HG02588 (cell line): ENCODE measurements around the gene ATP10A.
"Not testable (repeated sequence)": the region's sequence is repeated elsewhere in the genome, so short reads cannot be mapped to it uniquely, and the experiment has no call there.

Experiments used
- ATAC-seq: cut with Tn5 transposase; IDR thresholded peaks from one replicate; pipeline ENCODE4 v1.9.1; 2021; ENCODE audit warnings: mild to moderate bottlenecking, moderate library complexity; ENCODE audit not compliant: unreplicated experiment

ATP10A gene

DNA sequence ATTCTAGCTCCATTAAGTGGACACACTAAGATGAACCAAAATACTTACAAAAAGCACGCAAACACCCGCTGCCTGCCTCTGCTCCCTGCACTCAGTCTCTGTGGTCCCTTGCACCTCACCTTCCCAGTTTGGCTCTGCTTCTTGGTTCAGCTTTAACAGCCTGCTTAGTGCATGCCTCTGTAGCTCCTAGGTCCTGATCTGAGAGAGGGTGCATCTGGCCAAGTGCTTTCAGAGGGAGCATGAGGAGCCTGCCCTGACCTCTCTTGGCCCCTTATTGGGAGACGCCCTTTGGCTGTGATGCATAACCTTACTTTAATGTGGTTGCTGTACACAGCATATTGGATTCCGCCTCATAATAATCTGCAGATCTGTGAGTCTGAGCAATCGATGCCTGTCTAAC lies 21.2 kb upstream of the ATP10A start:
- no peak for ATAC-seq

GRCh38 chr15:25883463-25884259 lies 20.5 kb upstream of the ATP10A start:
- no peak for ATAC-seq

GRCh38 chr15:25882466-25882865 lies 19.3 kb upstream of the ATP10A start:
- no peak for ATAC-seq

DNA sequence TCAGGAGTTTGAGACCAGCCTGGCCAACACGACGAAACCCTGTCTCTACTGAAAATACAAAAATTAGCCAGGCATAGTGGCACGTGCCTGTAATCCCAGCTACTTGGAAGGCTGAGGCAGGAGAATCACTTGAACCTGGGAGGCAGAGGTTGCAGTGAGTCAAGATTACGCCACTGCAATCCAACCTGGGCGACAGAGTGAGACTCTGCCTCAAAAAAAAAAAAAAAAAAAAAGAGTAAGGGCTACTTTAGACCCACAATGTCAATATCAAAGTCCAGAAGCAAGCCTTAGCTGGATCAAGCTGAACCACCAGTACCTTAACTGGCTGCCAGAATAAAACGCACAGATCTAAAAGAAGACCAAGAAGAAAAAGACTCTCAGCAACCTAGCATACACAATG lies 17.8 kb upstream of the ATP10A start:
- ATAC-seq, result not testable (repeated sequence)

DNA sequence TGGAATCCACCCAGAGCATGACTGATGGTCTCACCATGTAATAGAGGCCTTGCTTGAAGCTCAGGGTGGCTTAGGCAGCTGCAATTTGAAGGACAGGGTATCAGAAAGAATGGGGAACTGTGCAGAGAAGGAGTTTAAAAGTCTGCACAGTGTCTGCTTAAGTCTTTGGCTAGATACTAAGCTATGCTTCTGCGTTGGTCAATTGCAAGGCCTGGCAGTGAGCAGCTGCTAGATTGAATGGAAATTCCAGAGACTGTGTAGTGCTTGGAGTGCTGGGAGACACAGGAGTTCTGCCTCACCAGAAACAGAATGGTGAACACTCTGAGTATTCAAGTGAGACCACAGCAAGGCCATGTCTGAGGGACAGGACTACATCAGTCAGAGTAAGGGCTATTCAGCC lies 17.3 kb upstream of the ATP10A start:
- ATAC-seq, result no peak

DNA sequence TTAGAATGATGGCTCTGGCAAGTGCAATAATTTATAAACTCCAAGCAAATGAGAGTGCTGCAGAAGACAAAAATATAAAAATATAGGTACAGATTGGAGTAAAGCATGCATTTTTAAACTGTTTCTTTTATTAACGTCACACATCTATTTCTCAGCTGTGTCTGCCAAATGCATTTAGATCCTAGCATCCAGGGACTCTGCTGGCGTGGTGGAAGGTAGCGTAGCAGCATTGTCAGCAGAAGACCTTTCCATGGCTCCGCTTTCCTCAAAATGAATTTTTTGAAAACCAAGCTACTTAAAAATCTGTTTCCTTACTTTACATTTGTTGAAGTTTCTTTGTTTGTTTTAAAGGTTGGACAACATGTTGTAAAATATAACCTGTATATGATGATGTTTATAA lies 16.3 kb upstream of the ATP10A start:
- no peak for ATAC-seq

- ATAC-seq, result no peak
These were observed 14.6 kb upstream of the ATP10A start for GRCh38 chr15:25877681-25878080.

DNA sequence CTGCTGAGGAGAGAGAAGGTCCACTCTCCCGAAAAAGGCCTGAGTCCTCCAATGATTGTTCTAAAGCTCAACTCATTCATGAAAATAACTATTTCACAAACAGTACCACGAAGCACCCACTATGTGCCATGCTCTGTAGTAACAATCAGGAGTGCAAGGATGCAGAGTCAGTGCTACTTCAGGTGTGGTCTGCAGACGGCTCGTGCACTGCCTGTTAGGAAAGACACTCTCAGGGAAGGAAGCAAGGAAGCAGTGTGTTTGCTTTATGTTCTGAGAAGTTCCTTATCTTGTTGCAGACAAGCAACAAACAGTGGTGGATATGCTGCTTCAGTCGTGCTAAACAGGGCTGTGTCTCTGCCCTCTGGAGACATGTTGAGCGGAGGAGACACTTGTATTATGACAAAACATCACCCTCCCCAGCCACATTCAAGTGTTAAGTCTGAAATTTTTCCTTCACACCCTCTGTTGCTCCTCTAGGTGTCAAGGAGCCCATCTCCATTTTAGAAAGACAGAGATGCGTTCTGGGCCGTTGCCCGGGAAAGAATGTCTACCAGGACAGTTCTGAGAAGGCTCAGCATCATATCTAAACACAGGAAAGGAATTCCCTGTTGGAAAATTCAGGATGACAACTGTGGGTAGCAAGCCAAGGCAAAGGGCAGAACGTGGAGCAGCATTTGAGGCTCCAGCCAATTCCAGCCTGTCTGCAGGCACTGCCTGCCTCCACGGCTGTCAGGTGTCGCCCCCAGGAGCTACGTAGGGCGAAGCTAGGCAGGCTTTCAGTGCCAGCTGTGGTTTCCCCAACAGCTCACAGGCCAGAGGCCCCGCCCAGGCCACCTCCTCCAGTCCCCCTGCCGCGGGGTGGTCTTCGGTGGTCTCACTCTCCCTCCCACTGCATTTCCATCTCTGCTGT lies 13.4 kb upstream of the ATP10A start:
- ATAC-seq, result no peak

DNA sequence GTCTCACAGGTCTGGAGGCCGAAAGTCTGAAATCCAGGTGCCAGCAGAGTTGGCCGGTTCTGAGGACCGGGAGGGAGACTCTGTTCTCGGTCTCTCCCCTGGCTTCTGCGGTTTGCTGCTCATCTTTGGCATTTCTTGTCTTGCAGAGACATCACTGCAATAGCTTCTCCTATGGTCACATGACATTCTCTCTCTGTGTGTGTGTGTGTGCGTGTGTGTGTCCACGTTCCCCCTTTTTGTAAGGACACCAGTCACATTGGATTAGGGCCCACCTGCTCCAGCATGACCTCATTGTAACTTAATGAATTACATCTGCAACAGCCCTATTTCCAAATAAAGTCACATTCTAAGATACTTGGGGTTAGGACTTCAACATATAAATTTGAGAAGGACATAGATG lies 12.4 kb upstream of the ATP10A start:
- no peak for ATAC-seq

- ATAC-seq, result no peak
These were observed 11.3 kb upstream of the ATP10A start for GRCh38 chr15:25874379-25874778.

DNA sequence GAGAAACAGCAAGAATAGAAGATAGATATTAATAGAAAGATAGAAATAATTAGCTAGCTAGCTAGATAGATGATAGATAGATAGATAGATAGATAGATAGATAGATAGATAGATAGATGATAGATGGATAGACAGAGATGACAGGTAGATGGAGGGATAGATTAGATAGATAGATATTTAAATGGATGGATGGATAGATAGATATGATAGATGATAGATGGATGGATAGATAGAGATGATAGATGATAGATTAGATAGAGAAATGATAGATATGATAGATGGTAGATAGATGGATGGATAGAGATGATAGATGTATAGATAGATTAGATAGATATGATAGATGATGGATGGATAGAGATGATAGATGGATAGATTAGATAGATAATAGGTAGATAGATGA lies 8.3 kb upstream of the ATP10A start:
- no peak for ATAC-seq

DNA sequence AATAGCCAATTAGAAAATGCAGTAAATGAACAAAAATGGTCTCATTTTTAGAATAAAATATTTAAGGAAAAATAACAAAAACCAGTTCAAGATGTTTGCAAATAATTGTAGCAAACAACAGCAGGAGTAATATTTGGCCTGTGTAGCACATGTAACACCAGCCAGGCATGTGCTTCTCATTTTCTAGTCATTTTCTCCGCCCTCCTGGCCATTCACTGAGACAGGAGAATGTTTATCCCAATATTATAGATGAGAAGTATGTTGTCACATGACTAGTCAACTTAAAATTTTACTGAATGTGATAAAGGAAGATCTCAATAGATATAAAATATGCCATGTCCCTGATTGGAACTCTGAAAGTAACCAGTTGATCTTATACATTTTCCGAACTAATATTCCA lies 7.8 kb upstream of the ATP10A start:
- ATAC-seq, result no peak

GRCh38 chr15:25869701-25870100 lies 6.6 kb upstream of the ATP10A start:
- ATAC-seq, result no peak

- ATAC-seq, result no peak
These were observed 3.7 kb upstream of the ATP10A start for GRCh38 chr15:25866874-25867273.

GRCh38 chr15:25866251-25866650 lies 3.1 kb upstream of the ATP10A start:
- no peak for ATAC-seq

DNA sequence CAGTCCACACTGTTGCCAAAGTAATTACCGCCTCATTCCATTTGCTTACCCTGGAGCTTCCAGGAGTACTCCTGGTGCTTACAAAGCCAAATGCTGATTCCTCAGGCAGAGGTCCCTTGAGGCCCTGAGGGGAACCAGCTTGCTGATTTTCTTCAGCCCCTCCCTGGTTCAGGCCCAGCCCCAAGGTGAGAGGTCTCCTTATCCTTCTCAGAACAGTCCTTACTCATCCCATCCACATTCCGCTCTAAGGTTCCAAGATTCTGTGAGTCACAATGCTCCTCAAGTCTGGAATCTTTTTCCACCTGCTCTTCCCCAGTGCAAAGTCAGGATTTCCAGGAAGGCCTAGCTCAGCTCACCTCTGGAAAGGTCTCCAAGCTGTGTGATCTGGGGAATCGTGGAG lies 1.8 kb upstream of the ATP10A start:
- ATAC-seq, result no peak

- no peak for ATAC-seq
These were observed 947 bp upstream of the ATP10A start for GRCh38 chr15:25863968-25864580.

DNA sequence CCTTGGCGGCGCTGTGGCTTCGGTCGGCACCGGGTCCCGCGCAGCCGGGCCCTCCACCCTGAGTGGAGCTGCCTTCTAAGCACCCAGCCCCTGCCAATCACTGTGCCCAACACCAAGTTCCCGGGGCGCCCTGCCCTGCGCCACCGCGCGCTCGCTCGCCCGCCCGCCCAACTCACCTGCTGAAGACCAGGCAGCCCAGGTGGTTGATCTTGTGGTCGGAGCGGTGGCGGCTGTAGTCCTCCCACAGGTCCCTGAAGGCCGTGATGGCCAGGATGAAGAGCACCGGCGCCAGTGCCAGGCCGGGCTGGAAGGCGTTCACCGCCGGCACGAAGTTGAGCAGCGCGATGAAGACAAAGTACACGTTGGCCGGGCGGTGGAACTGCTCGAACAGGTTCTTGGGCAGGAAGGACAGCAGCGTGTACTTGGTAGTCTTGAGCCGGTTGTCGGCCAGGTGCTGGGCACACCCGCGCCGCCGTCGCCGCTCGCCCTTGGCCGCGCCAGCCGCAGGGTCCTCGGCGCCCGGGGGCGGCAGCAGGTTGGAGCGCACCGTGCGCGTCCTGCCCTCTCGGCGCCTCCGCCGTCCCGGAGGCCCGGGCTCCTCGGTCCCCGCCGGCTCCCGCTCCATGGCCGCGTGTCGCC lies 536 bp downstream of the ATP10A start:
- no peak for ATAC-seq

DNA sequence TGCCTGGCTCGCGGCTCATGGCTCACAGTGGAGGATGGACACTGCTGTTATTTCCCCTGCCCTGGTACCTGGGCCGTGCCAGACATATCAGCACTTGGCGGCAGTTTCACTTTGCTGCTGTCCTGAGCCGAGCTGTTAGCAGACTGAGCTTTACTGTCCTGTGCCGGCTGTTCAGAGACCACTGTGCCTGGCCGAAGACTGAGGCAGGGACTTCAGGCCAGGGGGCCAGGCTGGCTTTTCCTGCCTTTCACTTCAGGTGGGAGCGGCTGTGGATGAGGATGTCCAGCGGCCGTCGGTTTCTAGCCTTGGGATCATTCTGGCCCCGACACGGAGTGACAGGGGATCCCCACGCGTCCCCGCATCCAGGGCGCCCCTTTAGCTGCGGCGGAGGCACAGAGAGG lies 1.1 kb downstream of the ATP10A start:
- ATAC-seq, result no peak

DNA sequence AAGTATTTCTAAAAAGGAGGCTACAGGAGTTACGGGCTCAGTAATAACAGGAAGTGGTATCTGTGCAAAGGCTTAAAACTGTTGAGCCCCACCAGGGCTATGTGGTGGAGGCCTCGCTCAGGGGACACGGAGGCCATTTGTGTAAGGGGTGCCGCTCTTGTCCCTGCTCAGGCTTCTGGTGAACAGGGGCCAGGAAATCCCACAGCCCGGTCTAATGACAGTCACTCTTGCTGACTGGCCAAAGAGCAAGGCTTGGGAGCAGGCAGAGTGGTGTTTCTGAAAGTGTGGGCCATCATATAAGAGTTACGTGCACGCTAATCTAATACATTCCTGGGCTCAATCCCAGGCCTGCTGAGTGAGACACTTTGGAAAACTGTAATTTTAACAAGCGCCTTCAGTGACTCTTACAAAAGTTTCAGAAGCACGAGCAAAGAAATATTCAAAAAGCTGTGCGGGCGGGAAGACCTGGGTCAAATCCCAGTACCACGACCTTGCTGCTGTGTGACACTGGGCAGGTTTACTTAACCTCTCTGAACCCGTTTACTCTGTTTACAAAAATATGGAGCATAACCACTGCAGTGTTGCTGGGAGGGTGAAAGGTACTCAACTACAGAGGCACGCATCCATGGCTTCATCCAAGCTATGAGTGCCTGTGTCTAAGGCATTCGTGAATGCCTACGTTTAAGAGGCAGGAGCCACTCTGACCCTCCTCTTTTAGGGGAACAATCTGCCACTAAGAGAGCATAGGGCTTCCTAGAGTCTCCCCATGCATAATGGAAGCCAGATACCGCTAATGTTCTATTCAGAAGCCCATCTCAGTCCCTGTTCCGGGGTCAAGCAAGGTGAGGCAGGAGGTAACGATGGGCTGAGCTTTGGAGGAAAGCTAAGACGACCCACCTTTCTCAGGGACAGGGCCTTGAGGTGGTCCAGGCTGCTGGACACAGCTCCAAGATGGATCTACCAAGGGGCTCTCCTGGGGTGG lies 2.0 kb downstream of the ATP10A start:
- no peak for ATAC-seq
